Measurements from ENCODE around the gene TYROBP. TPM values are rescaled to one million over a fixed set of nuclear protein-coding genes. Genes with fewer than 3 reads are reported as not detected.

TYROBP gene
- total RNA-seq, 4 donors from 2014 or later: 3.0 to 116 (median 45.3) TPM

DNA sequence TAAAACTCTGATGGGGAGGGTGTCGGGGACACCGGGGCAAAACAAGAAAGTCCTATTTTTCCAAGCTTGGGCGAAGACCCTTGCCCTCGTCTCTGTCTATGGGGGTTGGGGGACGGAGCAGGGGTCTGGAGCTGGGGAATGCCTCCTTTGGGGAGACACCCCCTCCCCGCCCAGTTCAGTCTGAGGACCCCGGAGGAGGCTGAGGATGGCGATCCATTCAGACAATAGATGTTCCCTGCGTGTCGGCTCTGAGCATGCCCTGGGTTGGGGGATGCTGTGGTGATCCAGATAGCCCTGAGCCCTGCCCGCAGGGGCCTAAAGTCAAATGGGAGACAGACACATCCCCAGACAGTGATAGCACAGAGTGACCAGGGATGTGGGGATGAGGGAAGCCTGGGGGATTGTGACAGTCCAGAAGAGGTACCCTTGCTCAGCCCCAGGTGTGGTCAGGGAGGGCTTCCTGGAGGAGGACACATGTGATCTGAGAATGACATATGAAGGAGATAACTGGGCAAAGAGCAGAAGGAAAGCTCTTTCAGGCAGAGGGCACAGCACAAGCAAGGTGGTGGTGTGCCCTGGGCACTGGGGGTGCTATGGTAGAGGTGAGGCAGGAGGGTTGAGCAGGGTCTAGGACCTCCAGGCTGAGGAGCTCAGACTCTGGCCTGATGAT is 37.2 kb upstream of the TYROBP start:
- H3K36me3 ChIP-seq: peaks cover 0 to 57% of the 10 kb centered on the region in 2 donors
- ATAC-seq: no peak

DNA sequence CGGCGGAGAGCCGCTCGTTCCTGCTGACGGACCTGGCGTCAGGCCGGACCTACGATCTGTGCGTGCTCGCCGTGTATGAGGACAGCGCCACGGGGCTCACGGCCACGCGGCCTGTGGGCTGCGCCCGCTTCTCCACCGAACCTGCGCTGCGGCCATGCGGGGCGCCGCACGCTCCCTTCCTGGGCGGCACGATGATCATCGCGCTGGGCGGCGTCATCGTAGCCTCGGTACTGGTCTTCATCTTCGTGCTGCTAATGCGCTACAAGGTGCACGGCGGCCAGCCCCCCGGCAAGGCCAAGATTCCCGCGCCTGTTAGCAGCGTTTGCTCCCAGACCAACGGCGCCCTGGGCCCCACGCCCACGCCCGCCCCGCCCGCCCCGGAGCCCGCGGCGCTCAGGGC is 36.5 kb upstream of the TYROBP start:
- Histone ChIP-seq H3K27me3 (no peaks in the 10 kb centered on the region), H3K9me3 (no peaks in the 10 kb centered on the region), H3K4me1 (peaks cover 0 to 8% (median 0%) of the 10 kb centered on the region in 3 donors), H3K4me3 (no peak overlapping the region), H3K36me3 (peaks cover 0 to 64% of the 10 kb centered on the region in 2 donors), H3K27ac (no peak overlapping the region)
- 67% methylated on average over 3 of the region's 52 CpGs; no CpG with 5 or more reads in 1 of the 2 donors for WGBS, 2 donors (ENCODE audit: low coverage in 1 of 2)
- no peak for TF ChIP-seq POLR2A (IDR thresholded peaks at IDR 0.05)
- TF ChIP-seq POLR2AphosphoS5 (IDR thresholded peaks at IDR 0.05): no peak
- TF ChIP-seq EP300 (IDR thresholded peaks at IDR 0.05): no peak
- TF ChIP-seq, protein P1, sequence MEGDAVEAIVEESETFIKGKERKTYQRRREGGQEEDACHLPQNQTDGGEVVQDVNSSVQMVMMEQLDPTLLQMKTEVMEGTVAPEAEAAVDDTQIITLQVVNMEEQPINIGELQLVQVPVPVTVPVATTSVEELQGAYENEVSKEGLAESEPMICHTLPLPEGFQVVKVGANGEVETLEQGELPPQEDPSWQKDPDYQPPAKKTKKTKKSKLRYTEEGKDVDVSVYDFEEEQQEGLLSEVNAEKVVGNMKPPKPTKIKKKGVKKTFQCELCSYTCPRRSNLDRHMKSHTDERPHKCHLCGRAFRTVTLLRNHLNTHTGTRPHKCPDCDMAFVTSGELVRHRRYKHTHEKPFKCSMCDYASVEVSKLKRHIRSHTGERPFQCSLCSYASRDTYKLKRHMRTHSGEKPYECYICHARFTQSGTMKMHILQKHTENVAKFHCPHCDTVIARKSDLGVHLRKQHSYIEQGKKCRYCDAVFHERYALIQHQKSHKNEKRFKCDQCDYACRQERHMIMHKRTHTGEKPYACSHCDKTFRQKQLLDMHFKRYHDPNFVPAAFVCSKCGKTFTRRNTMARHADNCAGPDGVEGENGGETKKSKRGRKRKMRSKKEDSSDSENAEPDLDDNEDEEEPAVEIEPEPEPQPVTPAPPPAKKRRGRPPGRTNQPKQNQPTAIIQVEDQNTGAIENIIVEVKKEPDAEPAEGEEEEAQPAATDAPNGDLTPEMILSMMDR (IDR thresholded peaks at IDR 0.05): no peak
- ATAC-seq: no peak

More for the DNA sequence above, 37.2 kb upstream of the TYROBP start:
- no peaks in the 10 kb centered on the region for H3K27me3 ChIP-seq
- TF ChIP-seq POLR2AphosphoS5 (IDR thresholded peaks at IDR 0.05): no peak
- TF ChIP-seq EP300 (IDR thresholded peaks at IDR 0.05): no peak
- no peak for TF ChIP-seq POLR2A (IDR thresholded peaks at IDR 0.05)
- TF ChIP-seq, protein P1 (IDR thresholded peaks at IDR 0.05): no peak
- H3K4me1 ChIP-seq: peaks cover 0 to 8% (median 0%) of the 10 kb centered on the region in 3 donors
- H3K9me3 ChIP-seq: no peaks in the 10 kb centered on the region
- WGBS, 2 donors (ENCODE audit: low coverage in 1 of 2): 100% methylated on average over 1 of the region's 11 CpGs; no CpG with 5 or more reads in 1 of the 2 donors
- H3K4me3 ChIP-seq: no peak overlapping the region
- no peak overlapping the region for H3K27ac ChIP-seq

DNA sequence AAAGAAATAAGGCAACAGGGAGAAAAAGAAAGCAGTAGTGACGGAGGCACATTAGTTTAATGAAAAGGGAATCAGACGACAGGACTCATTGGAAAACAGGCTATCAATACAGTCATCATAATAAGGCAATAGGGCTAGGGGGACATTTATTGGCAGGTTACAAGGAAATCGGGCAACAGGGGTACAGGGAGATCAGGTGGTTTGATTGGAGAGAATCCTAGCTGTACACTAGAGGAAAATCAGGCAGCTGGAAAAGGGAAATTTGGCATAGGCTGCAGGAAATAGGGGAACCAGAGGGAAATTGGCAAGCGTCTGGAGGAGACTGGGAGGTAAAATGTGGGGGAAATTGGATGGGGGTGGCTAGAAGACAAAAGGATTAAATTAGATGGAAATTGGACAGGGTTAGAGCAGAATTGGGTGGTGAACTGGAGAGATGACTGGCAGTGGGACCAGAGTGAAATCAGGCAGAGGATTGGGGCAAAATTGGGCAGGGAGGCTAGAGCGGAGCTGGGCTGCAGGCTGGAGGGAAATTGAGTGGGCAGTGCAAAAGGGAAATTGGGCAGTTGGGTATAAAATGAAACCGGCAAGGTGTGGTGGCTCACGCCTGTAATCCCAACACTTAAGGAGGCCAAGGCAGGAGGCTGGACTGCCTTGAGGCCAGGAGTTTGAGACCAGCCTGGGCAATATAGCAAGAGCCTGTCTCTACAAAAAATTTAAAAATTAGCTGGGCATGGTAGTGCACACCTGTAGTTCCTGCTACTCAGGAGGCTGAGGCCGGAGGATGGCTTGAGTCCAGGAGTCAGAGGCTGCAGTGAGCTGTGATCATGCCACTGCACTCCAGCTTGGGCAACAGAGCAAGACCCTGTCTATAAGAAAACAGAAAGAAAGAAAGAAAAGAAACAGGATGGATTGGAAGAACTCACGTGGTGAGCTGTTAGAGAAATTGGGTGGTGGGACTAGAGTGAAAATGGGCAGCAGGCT is 35.5 kb upstream of the TYROBP start:
- peaks cover 0 to 70% of the 10 kb centered on the region in 2 donors for H3K36me3 ChIP-seq
- no peak for TF ChIP-seq POLR2A (IDR thresholded peaks at IDR 0.05)
- TF ChIP-seq, protein P1 (IDR thresholded peaks at IDR 0.05): no peak
- no peak for TF ChIP-seq POLR2AphosphoS5 (IDR thresholded peaks at IDR 0.05)
- TF ChIP-seq EP300 (IDR thresholded peaks at IDR 0.05): no peak

DNA sequence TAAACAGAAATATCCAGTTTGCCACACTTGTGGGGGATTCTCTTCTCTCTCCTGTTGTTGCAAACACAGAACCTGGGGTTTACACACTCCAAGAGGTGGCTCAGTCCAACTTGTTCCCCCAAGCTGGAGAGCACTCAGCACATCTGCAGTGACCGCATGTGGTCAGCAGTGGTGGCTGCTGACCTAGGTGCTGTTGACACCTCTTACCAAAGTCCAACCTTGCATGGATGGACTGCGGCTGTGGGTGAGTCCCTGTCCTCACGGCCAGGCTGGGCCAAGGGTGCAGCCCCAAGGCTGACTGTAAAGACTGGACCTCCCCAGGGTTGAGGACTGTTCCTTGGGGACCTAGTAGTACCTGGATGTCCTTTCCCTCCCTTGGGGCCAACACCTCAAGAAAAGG is 34.1 kb upstream of the TYROBP start:
- no peak for ATAC-seq
- H3K9me3 ChIP-seq: no peaks in the 10 kb centered on the region

More for the DNA sequence above, 35.5 kb upstream of the TYROBP start:
- Histone ChIP-seq H3K4me3 (no peak overlapping the region), H3K27ac (no peak overlapping the region), H3K27me3 (no peaks in the 10 kb centered on the region), H3K4me1 (peaks cover 0 to 16% (median 0%) of the 10 kb centered on the region in 3 donors), H3K9me3 (no peaks in the 10 kb centered on the region)
- WGBS, 2 donors (ENCODE audit: low coverage in 1 of 2): 78 to 82% methylated on average over 4 to 9 of the region's 9 CpGs
- ATAC-seq: no peak

More for the DNA sequence above, 34.1 kb upstream of the TYROBP start:
- Histone ChIP-seq H3K27me3 (no peaks in the 10 kb centered on the region), H3K36me3 (peaks cover 0 to 70% of the 10 kb centered on the region in 2 donors), H3K4me3 (no peak overlapping the region), H3K4me1 (peaks cover 0 to 25% (median 4%) of the 10 kb centered on the region in 3 donors), H3K27ac (no peak overlapping the region)
- TF ChIP-seq, protein P1 (IDR thresholded peaks at IDR 0.05): no peak
- TF ChIP-seq EP300 (IDR thresholded peaks at IDR 0.05) (no peak), POLR2AphosphoS5 (IDR thresholded peaks at IDR 0.05) (no peak), POLR2A (IDR thresholded peaks at IDR 0.05) (no peak)
- WGBS, 2 donors (ENCODE audit: low coverage in 1 of 2): no CpG with 5 or more reads among the region's 3 CpGs
